Nephron (organoid): ENCODE data around the gene ZNF827.
A peak's percentile ranks its signal among the peaks of the same experiment; 100 is the strongest.

ENCODE experiments used
- H3K27ac Mint-ChIP-seq, 3 experiments: 2 replicates each; pipeline ENCODE4 v1.8.0; 2020; ENCODE audit warnings: mixed read lengths in 3 of 3, mild to moderate bottlenecking in 2 of 3, moderate library complexity in 1 of 3
- H3K27me3 Mint-ChIP-seq: 2 replicates; pipeline ENCODE4 v1.8.0; 2021; ENCODE audit warnings: low read depth, mild to moderate bottlenecking, moderate library complexity, mixed read lengths
- H3K36me3 Mint-ChIP-seq: 2 replicates; pipeline ENCODE4 v1.8.0; 2020; ENCODE audit warnings: low read depth, mixed read lengths
- H3K4me1 Mint-ChIP-seq: 2 replicates; pipeline ENCODE4 v1.8.0; 2020; ENCODE audit warnings: mixed read lengths
- H3K4me3 Mint-ChIP-seq, 3 experiments: 2 replicates each; pipeline ENCODE4 v1.8.0; 2020; ENCODE audit warnings: mild to moderate bottlenecking in 3 of 3, mixed read lengths in 3 of 3, moderate library complexity in 2 of 3
- H3K9me3 Mint-ChIP-seq: 2 replicates; pipeline ENCODE4 v1.8.0; 2020; ENCODE audit warnings: mixed read lengths
- TF ChIP-seq, protein P1 (sequence below), 3 experiments: fragments of 200-600 bp; sonication (generic); IDR thresholded peaks; one replicate each; pipeline ENCODE4 v1.5.0; 2021; ENCODE audit warnings: antibody characterized with exemption in 3 of 3; ENCODE audit not compliant: unreplicated experiment in 3 of 3

The ZNF827 gene

DNA sequence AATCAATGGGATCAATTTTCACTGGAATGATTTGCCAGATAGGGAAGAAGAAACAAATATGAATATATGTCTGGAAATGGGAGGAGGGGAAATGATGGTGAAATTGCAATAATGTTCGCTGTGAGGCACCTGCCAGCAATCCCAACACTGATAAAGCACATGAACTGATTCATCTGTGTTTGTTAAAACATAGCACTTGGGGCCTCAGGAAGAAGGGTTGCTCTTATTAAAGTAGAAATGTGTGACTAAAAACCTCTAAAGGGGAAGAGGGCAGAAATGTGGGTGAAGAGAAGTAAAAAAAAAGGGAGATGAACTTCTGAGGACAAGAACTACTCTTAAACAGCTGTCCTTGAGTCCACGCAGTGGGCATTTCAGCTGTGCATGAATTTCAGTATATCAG, 157.3 kb downstream of the ZNF827 start:
- TF ChIP-seq, protein P1, sequence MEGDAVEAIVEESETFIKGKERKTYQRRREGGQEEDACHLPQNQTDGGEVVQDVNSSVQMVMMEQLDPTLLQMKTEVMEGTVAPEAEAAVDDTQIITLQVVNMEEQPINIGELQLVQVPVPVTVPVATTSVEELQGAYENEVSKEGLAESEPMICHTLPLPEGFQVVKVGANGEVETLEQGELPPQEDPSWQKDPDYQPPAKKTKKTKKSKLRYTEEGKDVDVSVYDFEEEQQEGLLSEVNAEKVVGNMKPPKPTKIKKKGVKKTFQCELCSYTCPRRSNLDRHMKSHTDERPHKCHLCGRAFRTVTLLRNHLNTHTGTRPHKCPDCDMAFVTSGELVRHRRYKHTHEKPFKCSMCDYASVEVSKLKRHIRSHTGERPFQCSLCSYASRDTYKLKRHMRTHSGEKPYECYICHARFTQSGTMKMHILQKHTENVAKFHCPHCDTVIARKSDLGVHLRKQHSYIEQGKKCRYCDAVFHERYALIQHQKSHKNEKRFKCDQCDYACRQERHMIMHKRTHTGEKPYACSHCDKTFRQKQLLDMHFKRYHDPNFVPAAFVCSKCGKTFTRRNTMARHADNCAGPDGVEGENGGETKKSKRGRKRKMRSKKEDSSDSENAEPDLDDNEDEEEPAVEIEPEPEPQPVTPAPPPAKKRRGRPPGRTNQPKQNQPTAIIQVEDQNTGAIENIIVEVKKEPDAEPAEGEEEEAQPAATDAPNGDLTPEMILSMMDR (IDR thresholded peaks at IDR 0.05; ENCODE audit: unreplicated experiment in 3 of 3) = no peak
- Mint-ChIP-seq H3K27me3 (no peaks in the 10 kb centered on the region), H3K36me3 (peaks cover 79% of the 10 kb centered on the region), H3K4me1 (peaks cover 9% of the 10 kb centered on the region), H3K27ac (peak overlapping the region in 1 of 3 experiments; percentile 0), H3K9me3 (peaks cover 6% of the 10 kb centered on the region), H3K4me3 (no peak overlapping the region)

DNA sequence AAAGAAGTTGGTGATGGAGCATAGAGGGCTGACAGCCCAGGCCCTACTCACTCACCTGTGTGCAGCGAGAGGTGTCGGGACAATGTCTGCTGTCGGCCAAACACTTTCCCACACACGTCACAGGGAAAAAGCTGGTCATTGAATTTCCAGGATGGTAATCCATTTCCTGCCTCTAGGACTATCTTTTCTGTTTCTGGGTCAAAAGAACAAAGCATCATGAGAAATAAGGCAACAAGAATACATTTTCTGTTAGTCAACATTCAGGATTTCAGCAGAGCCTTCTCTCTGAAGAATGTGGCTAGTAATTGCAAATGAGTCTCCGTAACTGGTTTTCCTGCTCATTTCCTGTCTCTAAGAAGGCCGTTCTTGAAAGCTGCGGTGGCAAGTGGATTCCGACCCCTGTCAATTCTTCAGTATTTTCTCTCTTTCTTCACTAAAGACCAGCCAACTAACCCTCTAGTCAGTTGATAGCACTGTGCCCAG, 159.3 kb downstream of the ZNF827 start:
- H3K27ac Mint-ChIP-seq = no peak overlapping the region
- TF ChIP-seq, protein P1 (IDR thresholded peaks at IDR 0.05; ENCODE audit: unreplicated experiment in 3 of 3) = no peak

GRCh38 chr4:145776208-145776607, 162.4 kb downstream of the ZNF827 start:
- Mint-ChIP-seq H3K27ac (no peak overlapping the region), H3K36me3 (peaks cover 66% of the 10 kb centered on the region), H3K4me3 (no peak overlapping the region), H3K4me1 (no peaks in the 10 kb centered on the region), H3K27me3 (no peaks in the 10 kb centered on the region), H3K9me3 (no peaks in the 10 kb centered on the region)
- TF ChIP-seq, protein P1 (IDR thresholded peaks at IDR 0.05; ENCODE audit: unreplicated experiment in 3 of 3) = no peak

More for the DNA sequence above, 159.3 kb downstream of the ZNF827 start:
- Mint-ChIP-seq H3K4me3 (no peak overlapping the region), H3K36me3 (peaks cover 73% of the 10 kb centered on the region), H3K9me3 (no peaks in the 10 kb centered on the region), H3K4me1 (no peaks in the 10 kb centered on the region), H3K27me3 (no peaks in the 10 kb centered on the region)

DNA sequence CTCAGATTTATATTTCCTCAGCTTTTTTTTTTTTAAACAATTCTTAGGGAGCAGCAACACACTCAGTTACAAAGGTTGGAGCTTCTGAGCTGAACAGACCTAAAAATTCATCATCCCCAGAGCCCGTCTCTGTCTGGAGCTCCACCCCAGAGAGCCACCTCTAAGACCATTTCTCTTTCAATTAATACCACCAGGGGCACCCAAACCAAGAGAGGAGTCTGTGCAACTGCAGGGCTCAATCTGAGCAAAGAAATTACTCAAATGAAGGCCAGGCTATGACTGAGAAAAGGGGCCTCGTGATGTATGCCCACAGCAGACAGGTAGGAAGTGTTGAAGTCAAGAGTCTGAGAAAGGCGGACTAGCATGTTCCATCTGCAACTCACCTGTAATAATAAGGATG, 163.2 kb downstream of the ZNF827 start:
- Mint-ChIP-seq H3K4me3 (no peak overlapping the region), H3K4me1 (no peaks in the 10 kb centered on the region), H3K27ac (no peak overlapping the region), H3K9me3 (no peaks in the 10 kb centered on the region), H3K27me3 (no peaks in the 10 kb centered on the region), H3K36me3 (peaks cover 65% of the 10 kb centered on the region)
- TF ChIP-seq, protein P1 (IDR thresholded peaks at IDR 0.05; ENCODE audit: unreplicated experiment in 3 of 3) = no peak

DNA sequence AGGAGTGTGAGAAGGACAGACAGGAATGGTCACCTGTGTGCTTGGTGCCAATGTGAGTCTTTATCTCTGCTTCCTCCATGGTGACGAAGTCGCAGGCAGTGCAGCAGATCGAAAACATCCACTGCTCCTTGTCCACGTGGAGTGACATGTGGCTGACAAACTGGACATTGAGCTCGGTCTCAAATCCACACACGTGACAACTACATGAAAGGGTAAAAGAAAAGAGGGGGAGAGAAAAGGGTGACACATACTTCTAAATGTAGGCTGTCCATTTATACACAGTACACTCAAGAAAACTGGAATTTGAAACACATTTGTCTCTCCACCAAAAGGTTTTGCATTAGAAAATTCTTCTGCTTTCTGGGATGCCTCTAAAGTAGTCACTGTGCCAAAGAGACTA, 164.2 kb downstream of the ZNF827 start:
- TF ChIP-seq, protein P1 (IDR thresholded peaks at IDR 0.05; ENCODE audit: unreplicated experiment in 3 of 3) = no peak
- Mint-ChIP-seq H3K9me3 (no peaks in the 10 kb centered on the region), H3K36me3 (peaks cover 63% of the 10 kb centered on the region), H3K27ac (no peak overlapping the region), H3K4me3 (no peak overlapping the region), H3K27me3 (no peaks in the 10 kb centered on the region), H3K4me1 (no peaks in the 10 kb centered on the region)

DNA sequence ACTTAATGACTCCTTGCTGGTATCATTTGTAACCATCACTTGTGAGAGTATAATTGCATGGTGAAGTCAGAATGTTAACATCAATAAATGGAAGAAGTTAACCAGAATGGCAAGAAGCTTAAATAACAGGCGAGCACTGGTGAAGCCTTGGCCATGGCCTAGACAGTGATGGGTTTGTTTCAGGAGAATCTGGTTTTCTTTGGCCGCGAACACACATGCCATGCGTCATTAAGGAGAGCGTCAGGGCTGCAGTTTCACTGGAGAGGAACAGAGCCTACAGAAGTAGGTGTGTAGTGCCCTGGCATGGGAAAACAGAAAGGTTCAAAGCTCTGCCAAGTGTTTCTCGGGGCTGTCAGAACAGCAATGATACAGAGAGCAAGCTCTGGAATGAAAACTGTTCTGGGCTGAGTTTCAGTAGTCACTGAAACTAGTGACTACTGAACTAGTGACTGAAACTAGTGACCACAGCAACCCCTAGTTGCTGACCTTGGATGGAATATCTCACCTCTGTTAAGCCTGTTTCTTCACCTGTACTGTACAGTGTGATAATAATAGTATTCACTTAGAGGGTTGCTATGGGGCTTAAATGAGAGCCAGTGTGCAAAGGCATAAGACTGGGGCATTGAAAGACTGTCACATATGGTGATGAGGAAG, 164.9 kb downstream of the ZNF827 start:
- Mint-ChIP-seq H3K27ac (no peak overlapping the region), H3K9me3 (no peaks in the 10 kb centered on the region), H3K27me3 (no peaks in the 10 kb centered on the region), H3K36me3 (peaks cover 61% of the 10 kb centered on the region), H3K4me3 (no peak overlapping the region), H3K4me1 (no peaks in the 10 kb centered on the region)
- TF ChIP-seq, protein P1 (IDR thresholded peaks at IDR 0.05; ENCODE audit: unreplicated experiment in 3 of 3) = no peak
